ENCODE results near the gene EXOC6.

The EXOC6 gene

GRCh38 chr10:92848441-92849233, at the start of gene EXOC6:
Gene EXOC6, plus strand, starts transcription at chr10:92848520. Its CDS starts 14 bp downstream, at chr10:92848534.
- peak; percentile 78 for DNase-seq

- DNase-seq, result no peak
Measured at GRCh38 chr10:92799568-92799967, 48.8 kb upstream of the EXOC6 start.

- no peak for DNase-seq
Measured at GRCh38 chr10:92800134-92800733, 48.1 kb upstream of the EXOC6 start.

GRCh38 chr10:92801978-92802872, 46.1 kb upstream of the EXOC6 start:
- peak; percentile 49 for DNase-seq

GRCh38 chr10:92809840-92810239, 38.5 kb upstream of the EXOC6 start:
- DNase-seq, result no peak

- no peak for DNase-seq
Measured at GRCh38 chr10:92810934-92811532, 37.3 kb upstream of the EXOC6 start.

- DNase-seq, result no peak
Measured at GRCh38 chr10:92811986-92812385, 36.3 kb upstream of the EXOC6 start.

- DNase-seq, result no peak
Measured at GRCh38 chr10:92813979-92814378, 34.3 kb upstream of the EXOC6 start.

GRCh38 chr10:92814790-92815189, 33.5 kb upstream of the EXOC6 start:
- no peak for DNase-seq

- DNase-seq, result no peak
Measured at GRCh38 chr10:92816091-92816531, 32.2 kb upstream of the EXOC6 start.

GRCh38 chr10:92822060-92822634, 26.2 kb upstream of the EXOC6 start:
- no peak for DNase-seq

GRCh38 chr10:92822964-92823363, 25.4 kb upstream of the EXOC6 start:
- no peak for DNase-seq

- no peak for DNase-seq
Measured at GRCh38 chr10:92826061-92826460, 22.3 kb upstream of the EXOC6 start.

- no peak for DNase-seq
Measured at GRCh38 chr10:92826504-92826903, 21.8 kb upstream of the EXOC6 start.

GRCh38 chr10:92829042-92829785, 19.1 kb upstream of the EXOC6 start:
- no peak for DNase-seq

GRCh38 chr10:92829786-92830377, 18.4 kb upstream of the EXOC6 start:
- no peak for DNase-seq

GRCh38 chr10:92830478-92831389, 17.6 kb upstream of the EXOC6 start:
- no peak for DNase-seq

GRCh38 chr10:92832121-92832520, 16.2 kb upstream of the EXOC6 start:
- DNase-seq, result no peak

- no peak for DNase-seq
Measured at GRCh38 chr10:92832998-92833650, 15.2 kb upstream of the EXOC6 start.

GRCh38 chr10:92834331-92834730, 14.0 kb upstream of the EXOC6 start:
- no peak for DNase-seq
